GM12865 (cell line): ENCODE measurements around the gene UBASH3B.

Source experiments
- DNase-seq: peaks from one replicate; pipeline ENCODE4 v3.0.0; 2010; ENCODE audit warnings: low read depth
- H3K4me3 ChIP-seq: 2 replicates; pipeline ENCODE4 v1.5.1; 2011; ENCODE audit warnings: mild to moderate bottlenecking, low read depth, low read length, control low read depth
- CTCF ChIP-seq: IDR thresholded peaks from 2 replicates; pipeline ENCODE4 v1.5.1; 2011; ENCODE audit warnings: low read length, control low read depth, low read depth, inconsistent platforms; ENCODE audit not compliant: insufficient read depth; ENCODE audit errors: missing control alignments

Gene UBASH3B

GRCh38 chr11:122793515-122793914 is 138.0 kb downstream of the UBASH3B start:
- no peak overlapping the region for H3K4me3 ChIP-seq
- TF ChIP-seq CTCF: no peak
- no peak for DNase-seq

- TF ChIP-seq CTCF: no peak
- no peak for DNase-seq
- H3K4me3 ChIP-seq: no peak overlapping the region
These were observed 139.8 kb downstream of the UBASH3B start for GRCh38 chr11:122795307-122795706.

- peak; percentile 62 for DNase-seq
- no peak overlapping the region for H3K4me3 ChIP-seq
- TF ChIP-seq CTCF: peak; percentile 97
These were observed 140.7 kb downstream of the UBASH3B start for GRCh38 chr11:122796128-122796717.

GRCh38 chr11:122797651-122798050 is 142.1 kb downstream of the UBASH3B start:
- no peak overlapping the region for H3K4me3 ChIP-seq
- DNase-seq: no peak
- no peak for TF ChIP-seq CTCF

GRCh38 chr11:122799406-122800105 is 144.0 kb downstream of the UBASH3B start:
- H3K4me3 ChIP-seq: no peak overlapping the region
- TF ChIP-seq CTCF: no peak
- DNase-seq: no peak

- TF ChIP-seq CTCF: no peak
These were observed 147.4 kb downstream of the UBASH3B start for GRCh38 chr11:122802876-122803275.

GRCh38 chr11:122803306-122803705 is 147.8 kb downstream of the UBASH3B start:
- H3K4me3 ChIP-seq: no peak overlapping the region
- DNase-seq: no peak
- TF ChIP-seq CTCF: no peak

More at GRCh38 chr11:122802876-122803275, 147.4 kb downstream of the UBASH3B start:
- no peak overlapping the region for H3K4me3 ChIP-seq
- DNase-seq: no peak
